Mucosa of descending colon (tissue), 3 donors: Measurements from ENCODE around the gene IL21R. TPM values are rescaled to one million over a fixed set of nuclear protein-coding genes. Genes with fewer than 3 reads are reported as not detected.
"Not testable (repeated sequence)": the region's sequence is repeated elsewhere in the genome, so short reads cannot be mapped to it uniquely, and the experiment has no call there.

Experiments used
- ATAC-seq: fragments of 200-7000 bp; cut with Tn5 transposase; one replicate; pipeline ENCODE4 v1.9.1; 2020; ENCODE audit warnings: mild to moderate bottlenecking, moderate library complexity
- DNase-seq, 3 donors: peaks; one replicate each; pipeline ENCODE4 v3.0.0-alpha.2; 2020
- H3K36me3 ChIP-seq: fragments of 200-600 bp; one replicate; pipeline ENCODE4 v1.8.0; 2021; ENCODE audit warnings: low read depth, mild to moderate bottlenecking
- H3K4me1 ChIP-seq: fragments of 200-600 bp; one replicate; pipeline ENCODE4 v1.8.0; 2021; ENCODE audit warnings: low read depth, mild to moderate bottlenecking
- H3K4me3 ChIP-seq: fragments of 200-600 bp; one replicate; pipeline ENCODE4 v1.8.0; 2021; ENCODE audit warnings: mild to moderate bottlenecking
- H3K9me3 ChIP-seq: fragments of 200-600 bp; one replicate; pipeline ENCODE4 v1.8.0; 2021; ENCODE audit warnings: mild to moderate bottlenecking
- intact Hi-C, 2 donors: fragments of 100-400 bp; cut with DNase I in 1 of 2; cut with micrococcal nuclease in 1 of 2; formaldehyde crosslinking; loops; one replicate each; pipeline versions ENCODE4 v1.11.0 to v1.11.1; 2022; cut with DNase I, micrococcal nuclease
- total RNA-seq, 3 donors: library from RNA; stranded (reverse); fragmentation: NEBNext Ultra II Directional in 2 of 3; extraction: Animal tissue kit (Norgen Biotek cat#: 25700) in 2 of 3; gene quantifications; one replicate each; pipeline versions ENCODE4 v1.2.1 to v1.2.4, GENCODE V29; 2021 to 2023
- TF ChIP-seq, protein P1 (sequence below): fragments of 200-600 bp; IDR thresholded peaks from one replicate; pipeline ENCODE4 v1.8.0; 2022; ENCODE audit warnings: antibody characterized with exemption, mild to moderate bottlenecking
- donor health status: DM: no; HTN: no; CAD: no; lungs with moderate emphysema.
- donor health status: DM: no; HTN: no; CAD: no.
- donor health status: DM: no; HTN: yes; CAD: no.

Gene IL21R
- total RNA-seq, 3 donors from 2014 or later, result 0.47 to 1.4 (median 1.0) TPM

DNA sequence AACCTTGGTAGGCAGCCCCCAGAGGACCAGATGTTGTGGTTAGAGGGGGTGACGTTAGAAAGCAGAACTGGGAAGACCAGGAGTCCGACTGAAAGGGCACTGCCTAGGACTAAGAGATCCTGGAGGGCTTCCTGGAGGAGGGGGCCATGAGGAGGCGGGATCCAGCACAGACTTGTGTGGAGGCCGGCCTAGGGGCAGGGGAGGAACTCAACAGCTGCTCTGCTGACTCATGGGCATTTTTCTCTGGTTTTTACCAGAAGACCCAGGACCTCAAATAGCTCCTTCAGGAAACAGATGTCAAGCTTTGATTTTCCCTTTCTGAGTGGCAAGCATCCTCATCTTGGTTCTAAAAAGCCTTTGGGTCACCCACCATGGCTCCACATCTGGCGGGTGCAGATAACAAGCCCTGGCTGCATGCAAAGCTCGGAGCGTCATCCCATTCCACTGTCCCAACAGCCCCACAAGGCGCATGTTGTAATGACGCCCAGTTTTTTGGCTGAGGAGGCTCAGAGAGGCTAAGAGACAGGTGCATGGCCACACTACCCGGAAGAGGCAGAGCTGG is 29.0 kb downstream of the IL21R start:
- intact Hi-C loops, result no loop called here
- H3K4me3 ChIP-seq, result no peak overlapping the region
- H3K36me3 ChIP-seq, result no peaks in the 10 kb centered on the region
- TF ChIP-seq, protein P1, sequence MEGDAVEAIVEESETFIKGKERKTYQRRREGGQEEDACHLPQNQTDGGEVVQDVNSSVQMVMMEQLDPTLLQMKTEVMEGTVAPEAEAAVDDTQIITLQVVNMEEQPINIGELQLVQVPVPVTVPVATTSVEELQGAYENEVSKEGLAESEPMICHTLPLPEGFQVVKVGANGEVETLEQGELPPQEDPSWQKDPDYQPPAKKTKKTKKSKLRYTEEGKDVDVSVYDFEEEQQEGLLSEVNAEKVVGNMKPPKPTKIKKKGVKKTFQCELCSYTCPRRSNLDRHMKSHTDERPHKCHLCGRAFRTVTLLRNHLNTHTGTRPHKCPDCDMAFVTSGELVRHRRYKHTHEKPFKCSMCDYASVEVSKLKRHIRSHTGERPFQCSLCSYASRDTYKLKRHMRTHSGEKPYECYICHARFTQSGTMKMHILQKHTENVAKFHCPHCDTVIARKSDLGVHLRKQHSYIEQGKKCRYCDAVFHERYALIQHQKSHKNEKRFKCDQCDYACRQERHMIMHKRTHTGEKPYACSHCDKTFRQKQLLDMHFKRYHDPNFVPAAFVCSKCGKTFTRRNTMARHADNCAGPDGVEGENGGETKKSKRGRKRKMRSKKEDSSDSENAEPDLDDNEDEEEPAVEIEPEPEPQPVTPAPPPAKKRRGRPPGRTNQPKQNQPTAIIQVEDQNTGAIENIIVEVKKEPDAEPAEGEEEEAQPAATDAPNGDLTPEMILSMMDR, result no peak
- DNase-seq, result no peak
- no peaks in the 10 kb centered on the region for H3K9me3 ChIP-seq
- H3K4me1 ChIP-seq, result no peaks in the 10 kb centered on the region
- peak; percentile 20 for ATAC-seq

DNA sequence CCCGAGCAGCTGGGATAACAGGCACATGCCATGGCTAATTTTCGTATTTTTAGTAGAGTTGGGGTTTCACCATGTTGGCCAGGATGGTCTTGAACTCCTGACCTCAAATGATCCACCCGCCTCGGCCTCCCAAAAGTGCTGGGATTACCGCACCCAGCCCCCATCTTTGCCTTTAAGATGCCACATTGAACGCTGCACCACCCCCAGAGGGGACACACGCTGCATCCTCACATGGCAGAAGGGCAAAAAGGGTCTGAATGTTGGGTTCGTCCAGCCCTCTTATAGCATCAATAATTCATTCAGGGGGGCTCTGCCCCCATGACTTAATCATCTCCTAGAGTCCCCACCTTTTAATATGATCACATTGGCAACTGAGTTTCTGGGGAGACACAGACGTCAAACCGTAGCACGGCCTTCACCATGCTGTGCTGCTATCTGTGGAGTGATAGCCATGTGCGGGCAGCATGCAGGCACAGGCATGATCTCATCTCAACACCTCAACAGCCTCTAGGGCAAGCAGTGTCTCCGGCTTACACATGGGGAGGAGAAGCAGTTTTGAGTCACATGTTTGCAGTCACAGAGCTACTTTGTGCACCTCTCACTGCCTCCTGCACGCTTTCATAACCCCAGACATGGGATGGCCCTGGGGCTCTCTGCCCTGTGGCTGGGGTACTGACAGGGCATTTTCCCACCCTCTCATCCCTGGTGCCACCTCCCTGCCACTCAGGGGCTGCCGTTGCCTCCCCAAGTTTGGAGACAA is 30.0 kb downstream of the IL21R start:
- intact Hi-C loops, result no loop called here
- no peaks in the 10 kb centered on the region for H3K4me1 ChIP-seq
- TF ChIP-seq, protein P1, result no peak
- no peaks in the 10 kb centered on the region for H3K9me3 ChIP-seq
- H3K36me3 ChIP-seq, result no peaks in the 10 kb centered on the region
- ATAC-seq (no peak), DNase-seq (no peak)
- no peak overlapping the region for H3K4me3 ChIP-seq

DNA sequence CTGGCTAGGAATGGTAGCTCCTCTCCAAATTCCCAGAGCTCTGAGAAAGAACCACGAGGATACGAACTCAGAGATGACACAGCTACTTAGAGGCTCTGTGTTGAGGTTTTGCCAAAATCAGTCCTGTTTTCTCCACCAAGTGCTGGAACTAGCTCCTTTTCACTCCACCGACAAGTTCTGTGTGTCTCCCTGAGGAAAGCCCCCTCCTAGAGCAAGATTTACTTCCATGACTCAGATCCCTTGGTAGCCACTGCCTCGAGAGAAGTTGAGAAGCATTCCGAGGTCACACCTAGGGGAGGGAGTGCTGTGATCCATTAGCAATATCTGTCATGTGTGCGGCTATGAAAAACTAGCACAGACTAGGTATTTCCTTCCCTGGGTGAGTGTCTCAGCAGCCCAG is 30.6 kb downstream of the IL21R start:
- H3K9me3 ChIP-seq, result no peaks in the 10 kb centered on the region
- H3K4me1 ChIP-seq, result no peaks in the 10 kb centered on the region
- H3K4me3 ChIP-seq, result no peak overlapping the region
- H3K36me3 ChIP-seq, result no peaks in the 10 kb centered on the region
- no peak for ATAC-seq
- TF ChIP-seq, protein P1, result no peak
- DNase-seq, result no peak
- intact Hi-C loops, result no loop called here

DNA sequence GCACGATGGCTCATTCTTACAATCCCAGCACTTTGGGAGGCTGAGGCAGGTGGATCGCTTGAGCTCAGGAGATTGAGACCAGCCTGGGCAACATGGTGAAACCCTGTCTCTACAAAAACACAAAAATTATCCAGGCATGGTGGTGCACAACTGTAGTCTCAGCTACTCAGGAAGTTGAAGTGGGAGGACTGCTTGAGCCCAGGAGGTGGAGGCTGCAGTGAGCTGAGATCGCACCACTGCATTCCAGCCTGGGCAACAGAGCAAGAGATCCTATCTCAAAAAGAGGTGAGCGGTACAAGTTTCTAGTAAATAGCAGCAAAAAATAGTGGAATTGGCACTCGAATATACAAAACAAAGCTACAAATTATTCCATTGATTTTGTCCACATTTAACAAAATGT is 31.2 kb downstream of the IL21R start:
- ATAC-seq, H3K4me1 ChIP-seq, DNase-seq, H3K36me3 ChIP-seq, intact Hi-C loops, H3K4me3 ChIP-seq, H3K9me3 ChIP-seq: not testable (repeated sequence)

DNA sequence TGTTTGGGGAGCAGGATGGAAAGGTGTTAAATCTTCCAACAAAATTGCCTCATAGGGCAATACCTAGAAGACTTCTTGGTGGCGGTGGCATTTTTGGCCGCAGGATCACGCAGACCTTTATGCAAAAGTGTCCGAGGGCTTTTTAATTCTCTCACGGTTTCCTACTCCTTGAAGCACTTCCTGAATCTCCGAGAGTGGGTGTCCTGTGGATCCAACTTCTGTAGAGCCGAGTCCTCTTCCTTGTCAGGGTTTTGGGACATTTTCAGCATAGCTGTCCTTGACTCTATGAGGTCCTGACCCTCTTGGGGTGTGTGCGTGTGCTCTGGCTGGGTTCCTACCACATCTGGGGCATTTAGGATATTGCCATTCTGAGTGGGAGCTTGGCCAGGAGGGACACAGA is 31.7 kb downstream of the IL21R start:
- no peaks in the 10 kb centered on the region for H3K4me1 ChIP-seq
- ATAC-seq (no peak), DNase-seq (no peak)
- no peaks in the 10 kb centered on the region for H3K36me3 ChIP-seq
- H3K9me3 ChIP-seq, result no peaks in the 10 kb centered on the region
- no peak overlapping the region for H3K4me3 ChIP-seq
- TF ChIP-seq, protein P1, result no peak
- intact Hi-C loops, result no loop called here

DNA sequence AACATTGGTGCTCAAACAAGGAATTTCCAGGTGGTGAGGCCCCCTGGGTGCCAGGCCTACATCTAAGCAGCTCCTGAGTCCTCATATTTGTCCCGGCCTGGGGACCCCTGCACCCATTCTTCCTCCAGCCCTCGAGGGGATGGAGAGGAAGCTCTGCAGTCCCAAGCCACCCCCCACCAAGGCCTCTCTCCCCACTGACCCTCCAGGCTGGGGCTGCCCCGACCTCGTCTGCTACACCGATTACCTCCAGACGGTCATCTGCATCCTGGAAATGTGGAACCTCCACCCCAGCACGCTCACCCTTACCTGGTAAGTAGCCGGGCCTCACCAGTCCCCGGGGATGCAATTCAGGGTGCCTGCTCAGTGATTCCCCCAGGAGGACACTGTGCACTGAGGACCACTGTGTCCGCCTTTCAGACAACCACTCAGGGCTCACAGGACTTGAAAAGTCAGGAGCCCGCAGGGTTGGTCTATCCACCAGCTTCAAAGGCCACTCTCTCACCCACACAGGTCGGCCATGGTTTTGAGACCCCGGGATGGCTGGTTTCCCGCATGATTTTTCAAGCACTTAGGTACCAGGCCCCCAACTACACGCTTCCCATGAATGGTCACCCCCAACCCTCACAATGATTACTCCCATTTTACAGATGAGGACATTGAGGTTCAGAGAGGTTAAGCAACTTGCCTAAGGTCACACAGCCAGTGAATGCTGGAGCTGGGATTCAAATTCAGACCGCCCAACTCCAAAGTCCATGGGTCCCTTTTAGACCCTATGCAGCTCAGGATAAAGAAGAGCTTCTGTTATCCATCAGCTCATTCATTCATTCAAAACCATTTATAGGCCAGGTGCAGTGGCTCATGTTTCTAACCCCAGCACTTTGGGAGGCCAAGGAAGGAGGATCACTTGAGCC is 32.4 kb downstream of the IL21R start:
- intact Hi-C loops, result no loop called here
- TF ChIP-seq, protein P1, result no peak
- H3K4me1 ChIP-seq, result no peaks in the 10 kb centered on the region
- no peaks in the 10 kb centered on the region for H3K36me3 ChIP-seq
- H3K9me3 ChIP-seq, result no peaks in the 10 kb centered on the region
- no peak for ATAC-seq
- no peak for DNase-seq
- H3K4me3 ChIP-seq, result no peak overlapping the region

DNA sequence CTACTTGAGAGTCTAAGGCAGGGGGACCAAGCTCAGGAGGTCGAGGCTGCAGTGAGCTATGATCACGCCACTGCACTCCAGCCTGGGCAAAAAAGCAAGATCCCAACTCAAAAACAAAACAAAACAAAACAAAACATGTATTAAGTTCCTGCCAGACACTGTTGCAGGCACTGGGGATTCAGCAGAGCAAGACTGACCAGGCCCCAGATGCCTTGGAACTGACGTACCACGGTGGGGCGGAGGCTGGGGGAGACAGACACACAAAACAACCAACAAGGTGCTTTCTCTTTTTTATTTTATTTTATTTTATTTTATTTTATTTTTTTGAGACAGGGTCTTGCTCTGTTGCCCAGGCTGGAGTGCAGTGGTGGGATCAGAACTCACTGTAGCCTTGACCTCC is 33.2 kb downstream of the IL21R start:
- H3K4me1 ChIP-seq, H3K4me3 ChIP-seq, DNase-seq, ATAC-seq, intact Hi-C loops, H3K36me3 ChIP-seq, H3K9me3 ChIP-seq: not testable (repeated sequence)
